Endometrium (tissue), 2 donors: Measurements from ENCODE around the gene KCNIP3.
"Not testable (repeated sequence)": the region's sequence is repeated elsewhere in the genome, so short reads cannot be mapped to it uniquely, and the experiment has no call there.

ENCODE experiments used
- FAIRE-seq: peaks from 2 replicates; lab custom pipeline; 2012; peaks lifted over from hg19 to GRCh38; lab: Jason Lieb, UNC
- donor health status: control.
- donor health status: control.

Gene KCNIP3

GRCh38 chr2:95387358-95387757 is 90.2 kb downstream of the KCNIP3 start:
- no peak for FAIRE-seq

DNA sequence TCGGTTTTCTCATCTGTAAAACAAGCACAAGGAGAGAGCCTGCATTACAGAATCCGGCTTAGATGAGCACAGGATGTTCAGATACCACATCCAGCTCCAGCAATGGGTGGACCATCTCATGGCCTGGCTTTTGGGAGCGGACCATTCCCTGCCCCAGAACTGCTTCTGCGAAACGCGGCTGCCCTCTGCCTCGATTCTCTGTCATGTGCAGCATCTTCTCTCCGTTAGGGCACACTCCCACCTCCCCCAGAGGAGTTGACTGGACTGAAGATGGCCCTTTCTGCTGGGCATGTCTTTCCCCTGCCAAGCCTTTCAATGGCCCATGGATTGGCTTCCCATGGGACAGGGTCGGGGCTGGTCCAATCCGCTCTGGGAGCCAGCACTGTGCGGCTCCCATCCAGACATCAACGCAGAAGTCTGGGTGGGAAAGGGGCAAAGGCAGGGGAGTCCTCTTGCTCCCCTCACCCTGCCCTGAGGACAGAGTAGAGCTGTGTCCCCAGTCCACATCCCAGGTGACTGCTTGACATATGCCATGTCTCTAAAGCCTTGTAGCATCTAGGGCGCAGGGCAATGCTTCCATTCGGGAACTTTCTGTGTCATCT is 91.0 kb downstream of the KCNIP3 start:
- no peak for FAIRE-seq

DNA sequence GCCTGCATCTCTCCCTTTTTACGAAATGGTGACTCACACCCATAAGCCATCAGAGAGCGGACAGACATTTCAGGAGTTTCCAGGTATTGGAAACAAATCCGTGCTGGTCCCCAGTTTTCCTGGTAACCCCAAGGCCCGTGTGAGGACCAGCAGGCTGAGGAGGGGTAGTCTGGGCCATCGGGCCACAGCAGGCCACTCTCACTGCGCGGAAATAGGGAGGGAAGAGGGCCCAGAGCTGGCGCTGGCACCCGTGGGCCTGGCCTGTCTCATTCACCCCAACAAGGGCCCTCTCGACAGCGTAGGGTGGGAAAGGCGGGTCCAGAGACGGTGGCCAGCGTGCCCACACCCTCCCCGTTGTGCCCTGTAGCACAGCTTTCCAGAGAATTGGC is 91.7 kb downstream of the KCNIP3 start:
- FAIRE-seq = no peak

- no peak for FAIRE-seq
These were observed 92.3 kb downstream of the KCNIP3 start for GRCh38 chr2:95389245-95390119.

DNA sequence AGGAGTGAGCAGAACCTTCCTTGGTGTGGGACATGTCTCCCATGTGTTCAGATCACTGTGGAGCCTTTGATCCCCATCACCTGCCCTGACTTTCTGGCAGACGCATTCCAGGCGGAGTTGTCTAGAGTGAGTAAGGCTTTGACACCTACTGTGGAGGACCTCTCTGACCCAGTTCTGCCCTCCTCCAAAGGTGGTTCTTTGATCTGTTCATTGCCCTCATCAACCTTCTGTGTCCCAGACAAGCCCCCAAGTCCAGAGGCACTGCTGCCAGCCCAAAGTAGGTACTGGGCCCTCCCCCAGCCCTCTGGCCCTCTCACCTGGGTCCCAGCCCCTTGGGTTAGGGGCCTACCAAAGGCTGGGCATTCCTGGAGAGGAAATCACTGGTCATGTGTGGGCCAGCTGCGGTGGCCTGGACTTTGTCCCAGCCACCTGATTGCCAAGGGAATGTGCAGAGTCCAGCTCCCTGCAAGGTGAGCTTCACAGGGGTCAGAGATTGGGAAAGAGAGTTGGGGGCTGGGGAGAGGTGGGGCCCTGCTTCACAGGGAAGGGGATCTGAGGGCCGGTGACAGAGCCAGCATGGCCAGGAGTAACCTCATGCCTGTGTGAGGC is 93.2 kb downstream of the KCNIP3 start:
- FAIRE-seq = no peak

DNA sequence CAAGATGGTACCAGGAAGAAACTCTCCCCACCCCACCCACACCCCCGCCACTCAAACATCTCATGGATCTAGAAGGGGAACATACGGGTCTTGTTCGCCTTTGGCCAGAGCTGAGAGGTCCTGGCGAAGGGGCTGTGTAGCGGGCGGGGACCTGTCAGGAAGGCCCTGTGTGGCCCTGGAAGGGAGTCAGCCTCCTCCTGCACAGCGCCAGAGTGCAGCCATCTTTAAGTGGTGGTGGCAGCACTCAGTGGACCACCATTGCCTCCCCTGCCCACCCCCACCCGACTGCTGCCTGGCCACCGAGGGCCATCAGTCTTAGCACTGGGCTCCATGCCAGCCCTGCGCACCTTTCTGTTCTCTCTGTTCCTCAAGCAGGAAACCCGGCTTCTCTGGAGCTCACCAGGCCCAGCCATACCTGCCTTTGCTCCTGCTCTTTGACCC is 93.8 kb downstream of the KCNIP3 start:
- FAIRE-seq = no peak

DNA sequence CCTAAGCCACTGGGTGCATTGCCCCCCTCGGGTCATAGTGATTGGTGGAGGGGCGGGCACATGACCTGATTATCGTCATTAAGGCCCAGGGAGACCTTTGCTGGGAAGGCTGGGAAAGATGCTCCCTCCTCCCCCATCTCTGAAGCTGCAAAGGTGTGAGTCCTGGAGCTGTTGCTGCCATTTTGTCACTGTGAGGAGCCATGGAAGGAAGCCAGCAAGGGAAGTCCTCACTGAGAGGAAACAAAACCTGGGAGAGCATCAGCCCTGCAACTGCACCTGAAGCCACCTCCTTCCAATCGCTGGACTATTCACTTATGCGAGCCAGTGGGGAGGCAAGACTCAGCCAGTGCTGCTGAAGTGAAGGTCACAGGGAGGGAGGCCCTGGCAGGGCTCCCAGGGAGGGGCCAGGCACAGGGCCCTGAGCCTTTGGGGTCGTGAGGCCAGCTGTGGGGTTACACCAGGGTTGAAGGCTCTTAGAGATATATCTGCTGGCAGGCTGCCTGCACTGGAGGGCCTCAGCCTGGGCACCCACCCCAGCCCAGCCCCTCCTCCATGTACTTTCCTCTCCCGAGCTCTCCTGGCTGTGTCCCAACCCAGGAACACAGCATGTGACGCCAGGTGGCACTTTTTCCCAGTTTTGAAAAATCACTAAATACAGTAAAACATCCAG is 94.6 kb downstream of the KCNIP3 start:
- FAIRE-seq = no peak

DNA sequence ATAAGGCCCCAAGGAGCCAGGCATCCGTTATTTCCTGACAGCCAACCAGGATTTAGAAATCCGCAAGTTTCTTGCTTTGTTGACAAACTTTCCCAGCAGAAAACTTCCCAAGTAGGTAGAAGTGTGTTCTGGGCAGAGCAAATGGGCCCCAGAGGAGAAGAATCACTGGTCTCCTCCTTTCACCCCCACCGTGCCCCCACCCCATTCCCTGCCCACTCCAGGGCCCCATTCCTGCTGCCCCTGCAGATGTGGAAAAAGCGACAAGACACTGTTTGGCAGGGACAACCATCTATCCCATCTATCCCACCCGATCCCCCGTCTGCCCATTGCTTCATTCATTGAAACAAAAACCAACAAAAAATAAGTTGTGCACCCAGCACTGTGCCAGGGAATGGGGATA is 95.2 kb downstream of the KCNIP3 start:
- no peak for FAIRE-seq

GRCh38 chr2:95392730-95393455 is 95.7 kb downstream of the KCNIP3 start:
- no peak for FAIRE-seq

- FAIRE-seq = no peak
These were observed 96.8 kb downstream of the KCNIP3 start for GRCh38 chr2:95393901-95394300.

GRCh38 chr2:95399061-95399460 is 101.9 kb downstream of the KCNIP3 start:
- no peak for FAIRE-seq

DNA sequence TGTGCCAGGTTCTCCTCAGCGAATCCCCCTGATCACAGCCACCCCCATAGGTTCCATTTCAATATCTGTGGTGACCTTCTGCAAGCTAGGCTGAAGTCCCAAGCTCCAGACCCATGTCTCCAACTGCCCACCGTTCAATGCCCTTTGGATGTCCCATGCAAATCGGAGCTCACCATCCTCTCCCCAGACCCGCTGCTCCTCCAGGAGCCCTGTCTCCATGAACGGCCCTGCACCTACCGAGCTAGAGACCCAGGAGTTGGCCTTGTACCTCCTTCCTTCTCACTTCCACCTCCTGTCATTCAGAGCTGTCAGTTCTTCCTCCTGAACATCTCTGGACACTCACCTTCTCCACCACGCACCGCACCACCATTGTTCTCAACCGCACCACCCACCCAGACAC is 104.3 kb downstream of the KCNIP3 start:
- no peak for FAIRE-seq

DNA sequence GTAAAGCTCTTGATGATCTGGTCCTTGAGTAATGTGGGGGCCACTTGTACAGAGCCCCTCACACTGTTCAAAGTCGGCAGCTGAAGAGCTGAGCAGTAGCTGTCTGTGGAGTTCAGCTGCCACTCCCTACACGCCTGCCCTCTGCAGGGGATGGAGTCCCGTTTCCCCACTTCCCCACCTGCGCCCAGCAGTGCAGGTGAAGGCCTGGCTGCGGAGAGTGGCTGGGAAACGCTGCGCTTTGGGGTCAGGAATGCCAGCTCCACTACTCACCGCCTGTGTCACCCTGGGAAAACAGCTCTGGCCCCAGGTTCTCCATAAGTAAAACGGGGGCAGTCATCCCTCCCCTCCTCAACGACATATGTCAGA is 104.8 kb downstream of the KCNIP3 start:
- FAIRE-seq = not testable (repeated sequence)

- FAIRE-seq = no peak
These were observed 105.4 kb downstream of the KCNIP3 start, which contains the start of gene FAHD2A for GRCh38 chr2:95402370-95403203. TSS of gene FAHD2A (plus strand) at chr2:95402708. CDS start at chr2:95405559, 2,851 bp downstream.

- not testable (repeated sequence) for FAIRE-seq
These were observed 106.1 kb downstream of the KCNIP3 start for GRCh38 chr2:95403204-95403721.

DNA sequence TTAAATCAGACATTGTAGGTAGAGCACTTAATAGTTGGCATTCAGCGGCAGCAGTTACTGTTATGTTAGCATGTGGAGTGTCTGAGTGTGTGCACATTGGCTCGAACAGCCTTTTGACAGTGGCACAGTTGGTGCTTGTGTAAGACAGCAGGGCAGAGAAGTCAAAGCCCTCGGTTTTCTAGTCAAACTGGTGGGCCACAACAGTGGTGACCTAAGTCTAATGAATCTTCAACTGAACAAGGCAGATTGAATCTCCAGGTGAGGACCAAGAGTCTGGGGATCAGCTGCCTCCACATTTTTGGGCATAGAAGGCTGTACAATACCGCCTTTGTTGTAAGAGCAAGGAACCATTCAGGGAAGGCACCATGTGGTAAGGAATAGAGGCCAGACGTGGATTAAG is 106.7 kb downstream of the KCNIP3 start:
- not testable (repeated sequence) for FAIRE-seq

DNA sequence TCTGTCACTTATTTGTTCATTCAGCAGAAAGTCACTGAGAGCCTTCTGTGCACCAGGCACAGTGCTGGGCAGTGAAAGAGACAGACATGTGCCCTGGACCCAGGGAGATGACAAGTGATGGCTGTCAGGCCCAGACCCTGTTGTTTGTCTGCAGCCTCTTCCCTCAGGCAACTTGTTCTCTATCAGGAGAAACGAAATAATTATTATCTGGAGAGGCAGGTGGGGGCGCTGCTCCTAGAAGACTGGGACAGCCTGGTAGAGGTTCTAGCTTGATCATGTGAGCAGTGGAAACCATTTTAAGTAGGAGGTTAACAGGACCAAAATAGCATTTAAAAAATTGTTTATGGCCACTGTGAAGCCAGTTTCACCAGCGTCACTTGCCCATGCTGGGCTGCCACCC is 107.5 kb downstream of the KCNIP3 start:
- not testable (repeated sequence) for FAIRE-seq

DNA sequence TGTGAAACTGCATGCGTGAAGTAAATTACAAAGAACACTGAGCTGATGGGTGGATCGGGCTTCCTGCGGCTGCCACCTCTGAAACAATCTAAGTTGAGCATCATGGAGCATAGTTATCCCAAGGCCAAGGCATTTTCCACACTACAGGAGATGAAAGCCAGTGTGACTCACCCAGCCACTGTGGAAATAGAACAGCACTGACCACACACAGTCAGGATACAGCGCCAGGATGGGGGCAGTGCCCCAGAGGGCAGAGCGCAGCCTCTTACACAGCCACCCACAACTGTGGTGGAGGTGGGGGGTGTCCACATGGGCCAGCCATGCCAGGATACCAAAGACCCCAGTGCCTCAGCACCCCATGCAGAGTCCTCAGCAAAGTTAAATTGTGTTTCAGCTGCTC is 114.1 kb downstream of the KCNIP3 start:
- FAIRE-seq = not testable (repeated sequence)

DNA sequence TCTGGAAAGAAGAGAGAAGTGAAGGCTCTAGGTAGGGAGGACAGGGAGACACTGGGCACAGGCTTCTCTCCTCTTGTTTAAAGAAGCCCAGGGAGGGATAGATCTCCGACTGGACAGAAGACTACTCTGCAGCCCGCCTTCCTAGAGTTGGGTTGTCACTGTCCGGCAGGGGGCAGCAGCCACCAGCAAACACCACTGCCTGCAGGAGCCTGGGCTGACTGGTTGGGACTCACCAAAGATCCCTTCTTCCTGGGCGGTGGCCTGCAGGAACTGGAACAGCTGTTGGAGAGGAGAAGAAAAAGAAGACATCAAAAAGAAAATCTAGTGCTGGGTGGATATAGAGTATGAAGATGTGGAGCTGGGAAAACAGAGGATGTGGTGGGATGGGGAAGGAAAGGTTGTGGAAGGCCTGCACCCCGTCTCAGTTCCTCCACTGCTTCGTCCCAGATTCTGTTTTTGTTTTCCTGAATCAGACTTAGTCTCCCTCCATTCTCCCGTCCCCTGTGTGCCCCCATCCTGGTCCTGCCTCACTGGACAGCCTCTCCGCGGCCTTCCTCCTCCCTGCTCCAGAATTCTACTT is 117.0 kb downstream of the KCNIP3 start:
- not testable (repeated sequence) for FAIRE-seq

DNA sequence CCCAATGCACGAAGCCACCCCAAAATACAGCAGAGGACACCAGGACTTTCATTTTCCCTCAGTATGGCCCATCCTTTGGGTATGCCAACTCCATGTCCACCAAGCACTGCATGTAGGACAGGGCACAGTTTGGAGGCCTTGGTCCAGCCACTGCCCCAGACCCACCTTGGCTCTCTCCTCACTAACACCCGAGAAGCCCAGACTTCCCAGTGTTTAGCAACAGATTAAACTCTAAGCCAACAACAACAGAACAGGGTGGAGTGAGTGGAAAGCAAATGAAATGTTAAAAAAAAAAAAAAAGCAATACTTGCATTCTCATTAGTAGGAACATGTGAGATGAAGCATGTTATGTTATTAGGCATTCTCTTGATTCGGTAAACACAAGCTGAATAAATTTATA is 118.0 kb downstream of the KCNIP3 start:
- FAIRE-seq = not testable (repeated sequence)
